ENCODE results near the gene ZNF512.
A peak's percentile ranks its signal among the peaks of the same experiment; 100 is the strongest.
"Not testable (repeated sequence)": the region's sequence is repeated elsewhere in the genome, so short reads cannot be mapped to it uniquely, and the experiment has no call there.

Gene ZNF512

GRCh38 chr2:27582695-27583389 lies at the start of gene ZNF512:
Gene ZNF512 (plus strand): TSS chr2:27583042. CDS start chr2:27583113, 71 bp downstream.
- no peaks in the 10 kb centered on the region for H3K36me3 ChIP-seq (ENCODE audit: insufficient read depth, low read length)
- H3K9ac ChIP-seq (ENCODE audit: low read depth, low read length): peak within 1 kb of the TSS; percentile 97
- no peaks in the 10 kb centered on the region for H3K9me3 ChIP-seq (ENCODE audit: control insufficient read depth, insufficient read depth, low read length)
- H3K4me1 ChIP-seq (ENCODE audit: insufficient read depth, low read length): peaks cover 7% of the 10 kb centered on the region; the same call in 1 of the 2 replicates

DNA sequence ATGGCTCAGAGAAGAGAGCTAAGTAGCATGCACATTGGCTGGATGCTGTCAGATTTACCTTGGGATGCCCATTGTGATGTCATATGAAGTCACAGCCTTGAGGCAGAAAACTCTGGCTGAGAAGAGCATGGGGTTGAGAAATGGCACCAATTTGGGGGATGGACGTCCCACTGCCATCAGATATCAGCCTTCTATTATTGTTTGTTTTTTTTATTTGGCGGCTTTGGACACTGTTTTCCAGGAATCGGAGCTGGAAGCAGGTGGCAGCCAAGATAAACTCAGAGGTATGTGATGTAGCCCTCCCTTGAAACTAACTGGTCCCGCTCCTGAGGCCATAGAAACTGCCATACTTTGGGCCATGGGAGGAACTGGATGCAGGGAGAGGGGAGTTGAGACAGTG lies 45.6 kb upstream of the ZNF512 start:
- Histone ChIP-seq H3K36me3 (ENCODE audit: insufficient read depth, low read length) (no peaks in the 10 kb centered on the region), H3K9ac (ENCODE audit: low read depth, low read length) (no peak overlapping the region), H3K4me1 (ENCODE audit: insufficient read depth, low read length) (no peaks in the 10 kb centered on the region), H3K9me3 (ENCODE audit: control insufficient read depth, insufficient read depth, low read length) (no peaks in the 10 kb centered on the region)

DNA sequence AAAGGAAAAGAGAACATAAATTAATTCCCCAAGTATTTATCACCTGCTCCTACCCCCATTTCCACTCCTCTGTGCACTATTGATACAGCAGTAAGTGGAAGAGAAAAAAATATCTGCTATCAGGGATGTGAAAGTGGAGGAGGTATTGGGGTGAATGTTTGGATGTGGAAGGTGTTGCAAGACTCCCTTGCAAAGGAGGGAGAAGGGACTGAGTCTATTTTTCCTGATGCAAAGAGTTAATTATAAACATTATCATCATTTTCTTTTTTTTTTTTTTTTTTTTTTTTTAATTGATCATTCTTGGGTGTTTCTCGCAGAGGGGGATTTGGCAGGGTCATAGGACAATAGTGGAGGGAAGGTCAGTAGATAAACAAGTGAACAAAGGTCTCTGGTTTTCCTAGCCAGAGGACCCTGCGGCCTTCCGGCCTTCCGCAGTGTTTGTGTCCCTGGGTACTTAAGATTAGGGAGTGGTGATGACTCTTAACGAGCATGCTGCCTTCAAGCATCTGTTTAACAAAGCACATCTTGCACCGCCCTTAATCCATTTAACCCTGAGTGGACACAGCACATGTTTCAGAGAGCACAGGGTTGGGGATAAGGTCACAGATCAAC lies 43.9 kb upstream of the ZNF512 start:
- not testable (repeated sequence) for H3K9ac ChIP-seq (ENCODE audit: low read depth, low read length); H3K36me3 ChIP-seq (ENCODE audit: insufficient read depth, low read length); H3K9me3 ChIP-seq (ENCODE audit: control insufficient read depth, insufficient read depth, low read length); H3K4me1 ChIP-seq (ENCODE audit: insufficient read depth, low read length)

DNA sequence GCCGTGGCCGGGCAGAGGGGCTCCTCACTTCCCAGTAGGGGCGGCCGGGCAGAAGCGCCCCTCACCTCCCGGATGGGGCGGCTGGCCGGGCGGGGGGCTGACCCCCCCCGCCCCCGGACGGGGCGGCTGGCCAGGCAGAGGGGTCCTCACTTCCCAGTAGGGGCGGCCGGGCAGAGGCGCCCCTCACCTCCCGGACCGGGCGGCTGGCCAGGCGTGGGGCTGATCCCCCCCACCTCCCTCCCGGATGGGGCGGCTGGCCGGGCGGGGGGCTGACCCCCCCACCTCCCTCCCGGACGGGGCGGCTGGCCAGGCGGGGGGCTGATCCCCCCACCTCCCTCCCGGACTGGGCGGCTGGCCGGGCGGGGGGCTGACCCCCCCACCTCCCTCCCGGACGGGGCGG lies 43.2 kb upstream of the ZNF512 start:
- H3K9me3 ChIP-seq (ENCODE audit: control insufficient read depth, insufficient read depth, low read length); H3K36me3 ChIP-seq (ENCODE audit: insufficient read depth, low read length); H3K9ac ChIP-seq (ENCODE audit: low read depth, low read length); H3K4me1 ChIP-seq (ENCODE audit: insufficient read depth, low read length): not testable (repeated sequence)

GRCh38 chr2:27544143-27544821 lies 38.6 kb upstream of the ZNF512 start:
- H3K9me3 ChIP-seq (ENCODE audit: control insufficient read depth, insufficient read depth, low read length): no peaks in the 10 kb centered on the region
- H3K9ac ChIP-seq (ENCODE audit: low read depth, low read length): no peak overlapping the region
- no peaks in the 10 kb centered on the region for H3K36me3 ChIP-seq (ENCODE audit: insufficient read depth, low read length)
- no peaks in the 10 kb centered on the region for H3K4me1 ChIP-seq (ENCODE audit: insufficient read depth, low read length)

- Histone ChIP-seq H3K9me3 (ENCODE audit: control insufficient read depth, insufficient read depth, low read length) (no peaks in the 10 kb centered on the region), H3K4me1 (ENCODE audit: insufficient read depth, low read length) (no peaks in the 10 kb centered on the region), H3K36me3 (ENCODE audit: insufficient read depth, low read length) (no peaks in the 10 kb centered on the region), H3K9ac (ENCODE audit: low read depth, low read length) (no peak overlapping the region)
These were observed 37.3 kb upstream of the ZNF512 start for GRCh38 chr2:27545348-27546141.

DNA sequence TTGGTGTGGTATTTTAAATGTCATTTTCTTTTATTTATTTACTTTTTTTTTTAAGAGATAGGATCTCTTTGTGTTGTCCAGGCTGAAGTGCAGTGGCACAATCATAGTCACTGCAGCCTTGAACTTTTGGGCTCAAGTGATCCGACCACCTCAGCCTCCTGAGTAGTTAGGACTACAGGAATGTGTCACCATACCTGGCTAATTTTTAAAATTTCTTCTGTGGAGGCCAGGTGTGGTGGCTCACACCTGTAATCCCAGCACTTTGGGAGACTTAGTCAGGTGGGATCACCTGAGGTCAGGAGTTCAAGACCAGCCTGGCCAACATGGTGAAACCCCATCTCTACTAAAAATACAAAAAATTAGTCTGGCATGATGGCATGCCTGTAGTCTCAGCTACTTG lies 33.5 kb upstream of the ZNF512 start:
- Histone ChIP-seq H3K36me3 (ENCODE audit: insufficient read depth, low read length) (no peaks in the 10 kb centered on the region), H3K9ac (ENCODE audit: low read depth, low read length) (no peak overlapping the region), H3K4me1 (ENCODE audit: insufficient read depth, low read length) (no peaks in the 10 kb centered on the region), H3K9me3 (ENCODE audit: control insufficient read depth, insufficient read depth, low read length) (no peaks in the 10 kb centered on the region)

GRCh38 chr2:27551514-27551913 lies 31.3 kb upstream of the ZNF512 start:
- Histone ChIP-seq H3K4me1 (ENCODE audit: insufficient read depth, low read length) (no peaks in the 10 kb centered on the region), H3K9ac (ENCODE audit: low read depth, low read length) (no peak overlapping the region), H3K36me3 (ENCODE audit: insufficient read depth, low read length) (no peaks in the 10 kb centered on the region), H3K9me3 (ENCODE audit: control insufficient read depth, insufficient read depth, low read length) (no peaks in the 10 kb centered on the region)

GRCh38 chr2:27552941-27553340 lies 29.9 kb upstream of the ZNF512 start:
- no peak overlapping the region for H3K9ac ChIP-seq (ENCODE audit: low read depth, low read length)
- no peaks in the 10 kb centered on the region for H3K4me1 ChIP-seq (ENCODE audit: insufficient read depth, low read length)
- no peaks in the 10 kb centered on the region for H3K36me3 ChIP-seq (ENCODE audit: insufficient read depth, low read length)
- no peaks in the 10 kb centered on the region for H3K9me3 ChIP-seq (ENCODE audit: control insufficient read depth, insufficient read depth, low read length)

DNA sequence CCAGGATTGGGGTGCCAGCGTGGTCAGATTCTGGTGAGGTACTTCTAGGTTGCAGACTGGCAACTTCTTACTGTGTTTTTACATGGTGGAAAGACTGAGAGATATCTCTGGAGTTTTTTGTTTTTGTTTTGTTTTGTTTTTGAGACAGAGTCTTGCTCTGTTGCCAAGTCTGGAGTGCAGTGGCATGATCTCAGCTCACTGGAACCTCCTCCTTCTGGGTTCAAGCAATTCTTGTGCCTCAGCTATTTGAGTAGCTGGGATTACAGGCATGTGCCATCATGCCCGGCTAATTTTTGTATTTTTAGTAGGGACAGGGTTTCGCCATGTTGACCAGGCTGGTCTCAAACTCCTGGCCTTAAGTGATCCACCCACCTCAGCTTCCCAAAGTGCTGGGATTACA lies 28.4 kb upstream of the ZNF512 start:
- not testable (repeated sequence) for H3K4me1 ChIP-seq (ENCODE audit: insufficient read depth, low read length); H3K9me3 ChIP-seq (ENCODE audit: control insufficient read depth, insufficient read depth, low read length); H3K9ac ChIP-seq (ENCODE audit: low read depth, low read length); H3K36me3 ChIP-seq (ENCODE audit: insufficient read depth, low read length)

DNA sequence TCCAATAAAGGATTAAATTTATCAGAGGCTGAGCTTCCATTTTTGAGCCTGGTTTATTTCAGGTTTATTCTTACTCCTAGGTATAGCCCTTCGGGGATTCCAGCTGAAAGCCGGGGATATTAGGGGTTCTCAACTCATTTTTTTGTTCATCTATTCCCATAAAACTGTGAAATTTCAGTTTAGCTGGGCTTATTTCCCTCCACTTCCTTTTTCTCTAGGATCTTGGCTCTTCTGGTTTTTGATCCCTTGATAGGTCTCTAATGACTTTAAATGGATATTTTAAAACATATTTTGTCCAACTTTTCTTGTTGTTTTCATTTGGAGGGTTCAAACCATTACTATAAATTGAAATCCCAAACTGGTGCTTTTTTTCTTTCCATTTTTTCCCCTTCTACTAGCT lies 23.6 kb upstream of the ZNF512 start:
- no peaks in the 10 kb centered on the region for H3K4me1 ChIP-seq (ENCODE audit: insufficient read depth, low read length)
- no peaks in the 10 kb centered on the region for H3K9me3 ChIP-seq (ENCODE audit: control insufficient read depth, insufficient read depth, low read length)
- H3K36me3 ChIP-seq (ENCODE audit: insufficient read depth, low read length): no peaks in the 10 kb centered on the region
- no peak overlapping the region for H3K9ac ChIP-seq (ENCODE audit: low read depth, low read length)

DNA sequence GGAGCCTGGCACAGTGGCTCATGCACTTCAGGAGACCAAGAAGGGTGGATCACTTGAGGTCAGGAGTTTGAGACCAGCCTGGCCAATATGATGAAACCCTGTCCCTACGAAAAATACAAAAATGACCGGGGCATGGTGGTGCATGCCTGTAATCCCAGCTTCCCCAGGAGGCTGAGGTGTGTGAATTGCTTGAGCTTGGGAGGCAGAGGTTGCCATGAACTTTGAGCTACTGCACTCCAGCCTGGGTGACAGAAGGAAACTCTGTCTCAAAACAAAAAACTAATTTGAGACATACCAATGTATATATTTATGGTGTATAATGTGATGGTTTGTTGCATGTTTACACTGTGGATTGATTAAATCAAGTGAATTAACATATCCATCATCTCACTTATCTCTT lies 21.8 kb upstream of the ZNF512 start:
- Histone ChIP-seq H3K4me1 (ENCODE audit: insufficient read depth, low read length) (no peaks in the 10 kb centered on the region), H3K36me3 (ENCODE audit: insufficient read depth, low read length) (no peaks in the 10 kb centered on the region), H3K9ac (ENCODE audit: low read depth, low read length) (no peak overlapping the region), H3K9me3 (ENCODE audit: control insufficient read depth, insufficient read depth, low read length) (no peaks in the 10 kb centered on the region)

DNA sequence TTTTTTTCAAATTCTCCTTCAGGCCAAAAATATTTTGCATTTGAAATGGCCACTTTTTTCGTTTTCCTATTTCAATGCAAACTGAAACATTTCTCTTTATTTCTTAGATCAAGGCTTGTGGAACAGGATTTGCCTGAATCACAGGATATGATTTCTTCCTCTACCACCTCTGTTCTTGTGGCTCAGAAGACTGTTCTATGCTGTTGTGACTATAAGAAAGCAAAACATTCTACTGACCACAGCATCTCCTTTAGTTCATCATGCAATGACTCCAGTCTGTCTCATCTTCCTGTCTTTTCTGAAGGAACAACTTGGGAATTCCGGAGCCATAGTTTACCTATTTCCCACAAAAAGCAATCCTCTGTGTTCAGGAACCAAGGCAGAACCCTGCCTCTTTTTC lies 16.2 kb upstream of the ZNF512 start:
- H3K9ac ChIP-seq (ENCODE audit: low read depth, low read length): no peak overlapping the region
- H3K4me1 ChIP-seq (ENCODE audit: insufficient read depth, low read length): no peaks in the 10 kb centered on the region
- no peaks in the 10 kb centered on the region for H3K9me3 ChIP-seq (ENCODE audit: control insufficient read depth, insufficient read depth, low read length)

GRCh38 chr2:27569398-27569797 lies 13.4 kb upstream of the ZNF512 start:
- no peaks in the 10 kb centered on the region; the same call in 1 of the 2 replicates for H3K9me3 ChIP-seq (ENCODE audit: control insufficient read depth, insufficient read depth, low read length)
- no peak overlapping the region for H3K9ac ChIP-seq (ENCODE audit: low read depth, low read length)
- H3K4me1 ChIP-seq (ENCODE audit: insufficient read depth, low read length): no peaks in the 10 kb centered on the region
- no peaks in the 10 kb centered on the region for H3K36me3 ChIP-seq (ENCODE audit: insufficient read depth, low read length)

More for the DNA sequence above, 16.2 kb upstream of the ZNF512 start:
- no peaks in the 10 kb centered on the region for H3K36me3 ChIP-seq (ENCODE audit: insufficient read depth, low read length)

Data from ES-I3 (cell line).